ENCODE measurements around the gene CCDC12. TPM values are rescaled to one million over a fixed set of nuclear protein-coding genes. Genes with fewer than 3 reads are reported as not detected.

Gene CCDC12
- total RNA-seq, 4 donors from 2014 or later = 55.5 to 87.5 (median 67.5) TPM

DNA sequence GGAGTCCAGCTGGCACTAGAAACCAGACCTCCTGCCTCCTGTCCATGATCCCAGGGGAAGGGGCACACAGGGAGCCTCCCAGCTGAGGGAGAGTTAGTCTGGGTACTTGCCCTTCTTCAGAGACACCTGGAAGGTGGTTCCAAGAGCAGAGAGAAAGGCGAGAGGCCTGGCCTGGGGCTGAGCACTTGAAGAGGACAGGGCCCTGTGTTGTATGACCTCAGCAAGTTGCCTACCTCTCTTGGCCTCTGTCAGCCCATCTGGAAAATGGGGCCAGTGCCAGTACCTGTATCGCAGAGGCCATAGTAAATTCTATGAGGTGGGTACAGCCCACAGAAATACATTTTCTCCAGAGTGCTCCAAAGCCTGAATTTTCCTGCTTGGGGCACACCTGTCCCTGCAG, 79.5 kb downstream of the CCDC12 start:
- Histone ChIP-seq H3K27ac (no peak overlapping the region), H3K27me3 (peaks cover 0 to 62% (median 0%) of the 10 kb centered on the region in 4 donors), H3K4me3 (no peak overlapping the region), H3K9me3 (no peaks in the 10 kb centered on the region), H3K4me1 (peaks cover 11 to 31% (median 15%) of the 10 kb centered on the region in 3 donors), H3K36me3 (no peaks in the 10 kb centered on the region)
- TF ChIP-seq, protein P1, sequence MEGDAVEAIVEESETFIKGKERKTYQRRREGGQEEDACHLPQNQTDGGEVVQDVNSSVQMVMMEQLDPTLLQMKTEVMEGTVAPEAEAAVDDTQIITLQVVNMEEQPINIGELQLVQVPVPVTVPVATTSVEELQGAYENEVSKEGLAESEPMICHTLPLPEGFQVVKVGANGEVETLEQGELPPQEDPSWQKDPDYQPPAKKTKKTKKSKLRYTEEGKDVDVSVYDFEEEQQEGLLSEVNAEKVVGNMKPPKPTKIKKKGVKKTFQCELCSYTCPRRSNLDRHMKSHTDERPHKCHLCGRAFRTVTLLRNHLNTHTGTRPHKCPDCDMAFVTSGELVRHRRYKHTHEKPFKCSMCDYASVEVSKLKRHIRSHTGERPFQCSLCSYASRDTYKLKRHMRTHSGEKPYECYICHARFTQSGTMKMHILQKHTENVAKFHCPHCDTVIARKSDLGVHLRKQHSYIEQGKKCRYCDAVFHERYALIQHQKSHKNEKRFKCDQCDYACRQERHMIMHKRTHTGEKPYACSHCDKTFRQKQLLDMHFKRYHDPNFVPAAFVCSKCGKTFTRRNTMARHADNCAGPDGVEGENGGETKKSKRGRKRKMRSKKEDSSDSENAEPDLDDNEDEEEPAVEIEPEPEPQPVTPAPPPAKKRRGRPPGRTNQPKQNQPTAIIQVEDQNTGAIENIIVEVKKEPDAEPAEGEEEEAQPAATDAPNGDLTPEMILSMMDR (IDR thresholded peaks at IDR 0.05) = no peak
- TF ChIP-seq POLR2A (IDR thresholded peaks at IDR 0.05) = no peak
- WGBS, 2 donors = 94% methylated on average over 2 of the region's 2 CpGs; no CpG with 5 or more reads in 1 of the 2 donors
- DNase-seq = no peak
- intact Hi-C loops (cut with DNase I) = no loop called here

- Histone ChIP-seq H3K4me1 (peaks cover 14 to 36% (median 15%) of the 10 kb centered on the region in 3 donors), H3K27me3 (peaks cover 0 to 69% (median 0%) of the 10 kb centered on the region in 4 donors), H3K36me3 (no peaks in the 10 kb centered on the region), H3K4me3 (no peak overlapping the region), H3K9me3 (no peaks in the 10 kb centered on the region), H3K27ac (no peak overlapping the region)
- DNase-seq = no peak
- WGBS, 2 donors = 52 to 77% methylated on average over 4 to 5 of the region's 5 CpGs
- intact Hi-C loops (cut with DNase I) = no loop called here
- no peak for TF ChIP-seq POLR2A (IDR thresholded peaks at IDR 0.05)
- TF ChIP-seq, protein P1 (IDR thresholded peaks at IDR 0.05) = no peak
Measured at GRCh38 chr3:46896386-46896785, 80.2 kb downstream of the CCDC12 start.

- H3K27ac ChIP-seq = no peak overlapping the region
- H3K9me3 ChIP-seq = no peaks in the 10 kb centered on the region
- TF ChIP-seq POLR2A (IDR thresholded peaks at IDR 0.05) = no peak
- TF ChIP-seq, protein P1 (IDR thresholded peaks at IDR 0.05) = no peak
- H3K4me1 ChIP-seq = peaks cover 14 to 36% (median 15%) of the 10 kb centered on the region in 3 donors
- peaks cover 0 to 75% (median 0%) of the 10 kb centered on the region in 4 donors for H3K27me3 ChIP-seq
- intact Hi-C loops (cut with DNase I) = no loop called here
- H3K36me3 ChIP-seq = no peaks in the 10 kb centered on the region
- H3K4me3 ChIP-seq = no peak overlapping the region
- 65 to 90% methylated on average over 1 to 2 of the region's 4 CpGs for WGBS, 2 donors
- DNase-seq = no peak
Measured at GRCh38 chr3:46895761-46896160, 80.8 kb downstream of the CCDC12 start.

DNA sequence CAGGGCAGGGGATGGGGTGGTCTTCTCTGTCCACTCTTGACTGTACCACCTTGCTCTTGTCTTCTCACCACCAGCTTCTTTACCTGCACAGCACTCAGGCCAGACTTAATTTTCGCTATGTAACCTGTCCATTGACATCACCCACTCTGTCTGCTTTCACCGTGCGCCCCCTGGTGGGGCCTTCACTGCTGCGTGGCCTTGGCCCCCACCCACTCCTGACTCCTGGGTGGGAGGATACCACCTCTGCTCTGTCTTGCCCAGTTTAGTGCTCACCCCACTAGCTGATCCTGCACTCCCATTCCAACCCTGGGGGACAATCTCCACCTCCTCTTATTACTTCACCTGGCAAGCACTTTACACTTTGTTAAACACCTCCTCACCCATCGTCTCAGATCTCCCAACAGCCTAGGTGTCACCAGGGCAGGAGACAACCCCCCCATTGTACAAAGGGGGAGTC, 81.3 kb downstream of the CCDC12 start:
- Histone ChIP-seq H3K27ac (no peak overlapping the region), H3K4me3 (no peak overlapping the region), H3K36me3 (no peaks in the 10 kb centered on the region), H3K9me3 (no peaks in the 10 kb centered on the region), H3K4me1 (peaks cover 14 to 36% (median 15%) of the 10 kb centered on the region in 3 donors), H3K27me3 (peaks cover 0 to 77% (median 0%) of the 10 kb centered on the region in 4 donors)
- no peak for DNase-seq
- WGBS, 2 donors = 2 to 18% methylated on average over 5 of the region's 5 CpGs
- TF ChIP-seq POLR2A (IDR thresholded peaks at IDR 0.05) = no peak
- TF ChIP-seq, protein P1 (IDR thresholded peaks at IDR 0.05) = peak; percentile 77 to 89 (median 84)
- intact Hi-C loops (cut with DNase I) = no loop called here

- WGBS, 2 donors = 83% methylated on average over 5 of the region's 6 CpGs; no CpG with 5 or more reads in 1 of the 2 donors
- peaks cover 0 to 78% (median 0%) of the 10 kb centered on the region in 4 donors for H3K27me3 ChIP-seq
- H3K9me3 ChIP-seq = no peaks in the 10 kb centered on the region
- TF ChIP-seq, protein P1 (IDR thresholded peaks at IDR 0.05) = no peak
- TF ChIP-seq POLR2A (IDR thresholded peaks at IDR 0.05) = no peak
- H3K4me3 ChIP-seq = no peak overlapping the region
- intact Hi-C loops (cut with DNase I) = loop anchor here (5.0 kb wide), 1 partner anchor 187 kb away; no protein-coding TSS in a partner anchor
- no peak for DNase-seq
- H3K4me1 ChIP-seq = peaks cover 14 to 41% (median 15%) of the 10 kb centered on the region in 3 donors
- H3K27ac ChIP-seq = no peak overlapping the region
- H3K36me3 ChIP-seq = no peaks in the 10 kb centered on the region
Measured at GRCh38 chr3:46894256-46894655, 82.3 kb downstream of the CCDC12 start.
